RWPE2 (cell line): Measurements from ENCODE around the gene GPR107.
A peak's percentile ranks its signal among the peaks of the same experiment; 100 is the strongest.

Experiments used
- ATAC-seq: fragments of 200-7000 bp; cut with Tn5 transposase; 3 replicates; pipeline ENCODE4 v1.9.1; 2021; ENCODE audit warnings: low read depth
- DNase-seq: peaks from one replicate; pipeline ENCODE4 v3.0.0-alpha.2; 2020; ENCODE audit warnings: low spot score
- H3K27ac ChIP-seq: fragments of 450-650 bp; 2 replicates; pipeline ENCODE4 v1.5.1; 2017; ENCODE audit warnings: mild to moderate bottlenecking; ENCODE audit not compliant: poor library complexity, severe bottlenecking
- H3K27me3 ChIP-seq: fragments of 250-450 bp; sonication (Bioruptor Pico); 2 replicates; pipeline ENCODE4 v1.5.1; 2021; ENCODE audit warnings: mild to moderate bottlenecking, moderate library complexity; ENCODE audit not compliant: insufficient read depth, poor library complexity, severe bottlenecking
- H3K36me3 ChIP-seq: fragments of 250-450 bp; sonication (Bioruptor Pico); 2 replicates; pipeline ENCODE4 v1.5.1; 2020; ENCODE audit warnings: low read depth, mild to moderate bottlenecking, moderate library complexity
- H3K4me1 ChIP-seq: fragments of 250-450 bp; sonication (Bioruptor Pico); 2 replicates; pipeline ENCODE4 v1.5.1; 2021; ENCODE audit warnings: mild to moderate bottlenecking, moderate library complexity; ENCODE audit not compliant: insufficient read depth, poor library complexity, severe bottlenecking
- H3K4me3 ChIP-seq: fragments of 250-450 bp; sonication (Bioruptor Pico); 2 replicates; pipeline ENCODE4 v1.5.1; 2021; ENCODE audit warnings: mild to moderate bottlenecking, moderate library complexity; ENCODE audit not compliant: severe bottlenecking
- H3K9me3 ChIP-seq: fragments of 250-450 bp; sonication (Bioruptor Pico); 2 replicates; pipeline ENCODE4 v1.5.1; 2021; ENCODE audit warnings: mild to moderate bottlenecking, moderate library complexity; ENCODE audit not compliant: severe bottlenecking
- CTCF ChIP-seq: fragments of 450-650 bp; IDR thresholded peaks from one replicate; pipeline ENCODE4 v1.5.1; 2017; ENCODE audit warnings: mild to moderate bottlenecking, moderate library complexity; ENCODE audit not compliant: poor library complexity, severe bottlenecking

Gene GPR107

GRCh38 chr9:130045725-130046450, 7.8 kb upstream of the GPR107 start:
- Histone ChIP-seq H3K27ac (no peak overlapping the region), H3K27me3 (no peaks in the 10 kb centered on the region), H3K4me3 (no peak overlapping the region), H3K4me1 (peaks cover 4% of the 10 kb centered on the region), H3K9me3 (no peaks in the 10 kb centered on the region), H3K36me3 (no peaks in the 10 kb centered on the region)
- no peak for TF ChIP-seq CTCF
- DNase-seq: no peak
- no peak for ATAC-seq

DNA sequence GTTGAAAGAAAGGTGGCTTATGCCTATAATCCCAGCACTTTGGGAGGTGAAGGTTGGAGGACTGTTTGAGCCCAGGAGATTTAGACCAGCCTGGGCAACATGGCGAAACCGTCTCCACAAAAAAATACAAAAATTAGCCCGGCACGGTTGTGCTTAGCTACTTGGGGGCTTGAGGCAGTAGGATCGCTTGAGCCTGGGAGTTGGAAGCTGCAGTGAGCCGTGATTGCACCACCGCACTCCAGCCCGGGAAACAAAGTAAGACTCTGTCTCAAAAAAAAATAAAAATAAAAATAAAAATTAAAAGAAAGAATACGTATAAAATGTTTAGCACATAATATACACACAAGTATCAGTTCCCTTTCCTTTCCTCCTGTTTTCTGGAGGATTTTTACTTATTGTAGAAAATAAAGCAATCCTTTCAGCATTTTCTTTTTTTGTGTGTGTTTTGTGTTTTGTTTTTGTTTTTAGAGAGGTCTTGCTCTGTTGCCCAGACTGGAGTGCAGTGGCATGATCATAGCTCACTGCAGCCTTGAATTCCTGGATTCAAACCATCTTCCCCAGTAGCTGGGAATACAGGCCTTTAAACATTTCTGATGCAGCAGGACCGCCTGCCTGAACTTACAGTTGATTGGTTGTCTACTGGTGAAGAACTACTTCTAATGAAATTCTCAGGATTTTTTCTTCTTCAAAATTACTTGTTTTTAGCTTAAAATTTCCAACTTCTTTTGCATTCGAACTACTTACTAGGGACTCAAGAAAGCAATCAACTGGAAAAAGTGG, 4.1 kb upstream of the GPR107 start:
- ATAC-seq (no peak), DNase-seq (no peak)
- Histone ChIP-seq H3K27me3 (no peaks in the 10 kb centered on the region), H3K4me3 (no peak overlapping the region), H3K36me3 (no peaks in the 10 kb centered on the region), H3K9me3 (no peaks in the 10 kb centered on the region), H3K4me1 (peaks cover 16% of the 10 kb centered on the region), H3K27ac (no peak overlapping the region)
- no peak for TF ChIP-seq CTCF

GRCh38 chr9:130050462-130050861, 3.2 kb upstream of the GPR107 start:
- DNase-seq (no peak), ATAC-seq (no peak)
- H3K4me1 ChIP-seq: peaks cover 12% of the 10 kb centered on the region
- no peaks in the 10 kb centered on the region for H3K27me3 ChIP-seq
- H3K4me3 ChIP-seq: no peak overlapping the region
- no peaks in the 10 kb centered on the region for H3K9me3 ChIP-seq
- H3K36me3 ChIP-seq: no peaks in the 10 kb centered on the region
- no peak for TF ChIP-seq CTCF
- no peak overlapping the region for H3K27ac ChIP-seq

GRCh38 chr9:130051855-130052254, 1.9 kb upstream of the GPR107 start:
- no peaks in the 10 kb centered on the region for H3K36me3 ChIP-seq
- H3K4me3 ChIP-seq: no peak overlapping the region
- no peak overlapping the region for H3K27ac ChIP-seq
- H3K4me1 ChIP-seq: peaks cover 12% of the 10 kb centered on the region
- no peak for TF ChIP-seq CTCF
- no peaks in the 10 kb centered on the region for H3K27me3 ChIP-seq
- no peak for ATAC-seq
- no peaks in the 10 kb centered on the region for H3K9me3 ChIP-seq
- no peak for DNase-seq

DNA sequence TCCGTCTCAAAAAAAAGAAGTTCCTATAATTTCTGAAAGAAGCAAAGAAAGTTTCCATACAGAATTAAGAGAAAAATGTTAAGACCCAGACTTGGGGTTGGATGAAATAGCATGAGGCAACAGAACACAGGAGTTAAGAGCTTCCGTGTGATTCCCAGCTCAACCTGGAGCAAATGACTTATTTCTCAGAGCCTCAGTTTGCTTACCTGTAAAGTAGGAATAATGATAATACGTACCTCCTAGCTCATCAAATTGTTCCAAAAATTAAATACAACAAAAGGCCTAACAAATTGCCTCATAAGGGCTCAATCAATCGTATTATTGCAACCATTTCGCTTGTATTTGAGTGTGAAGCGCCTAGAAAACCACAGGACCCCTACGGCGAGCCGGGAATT, 600 bp upstream of the GPR107 start:
- Histone ChIP-seq H3K27ac (peak overlapping the region; percentile 61), H3K4me3 (peak overlapping the region; percentile 98), H3K36me3 (peaks cover 5% of the 10 kb centered on the region; the same call in 1 of the 2 replicates), H3K27me3 (no peaks in the 10 kb centered on the region), H3K9me3 (no peaks in the 10 kb centered on the region), H3K4me1 (peaks cover 12% of the 10 kb centered on the region)
- DNase-seq: no peak
- ATAC-seq: no peak
- no peak for TF ChIP-seq CTCF
